Measurements from ENCODE around the gene HSD17B7.

DNA sequence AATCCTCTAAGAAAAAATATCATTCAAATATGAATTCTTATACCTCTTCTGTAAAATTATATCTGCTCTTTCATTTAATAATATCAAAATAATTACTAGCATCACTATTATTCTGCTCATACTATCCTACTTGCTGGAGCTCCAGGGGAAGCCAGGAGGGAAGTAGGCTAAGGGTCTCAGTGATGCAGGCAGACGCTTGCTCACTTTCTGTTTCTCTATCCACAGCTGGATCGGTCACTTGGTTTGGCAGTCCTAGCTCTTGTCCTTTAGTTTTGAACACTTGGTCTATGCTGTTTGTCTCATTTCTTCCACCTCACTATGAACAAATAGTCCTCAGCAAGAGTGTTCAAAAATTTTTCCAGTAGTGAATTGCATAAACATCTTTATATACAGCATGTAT, 59.2 kb downstream of the HSD17B7 start:
- TF ChIP-seq EZH2 (IDR thresholded peaks at IDR 0.05; ENCODE audit: borderline replicate concordance, low read depth, low read length, poor library complexity, severe bottlenecking) = no peak
- TF ChIP-seq, protein P1, sequence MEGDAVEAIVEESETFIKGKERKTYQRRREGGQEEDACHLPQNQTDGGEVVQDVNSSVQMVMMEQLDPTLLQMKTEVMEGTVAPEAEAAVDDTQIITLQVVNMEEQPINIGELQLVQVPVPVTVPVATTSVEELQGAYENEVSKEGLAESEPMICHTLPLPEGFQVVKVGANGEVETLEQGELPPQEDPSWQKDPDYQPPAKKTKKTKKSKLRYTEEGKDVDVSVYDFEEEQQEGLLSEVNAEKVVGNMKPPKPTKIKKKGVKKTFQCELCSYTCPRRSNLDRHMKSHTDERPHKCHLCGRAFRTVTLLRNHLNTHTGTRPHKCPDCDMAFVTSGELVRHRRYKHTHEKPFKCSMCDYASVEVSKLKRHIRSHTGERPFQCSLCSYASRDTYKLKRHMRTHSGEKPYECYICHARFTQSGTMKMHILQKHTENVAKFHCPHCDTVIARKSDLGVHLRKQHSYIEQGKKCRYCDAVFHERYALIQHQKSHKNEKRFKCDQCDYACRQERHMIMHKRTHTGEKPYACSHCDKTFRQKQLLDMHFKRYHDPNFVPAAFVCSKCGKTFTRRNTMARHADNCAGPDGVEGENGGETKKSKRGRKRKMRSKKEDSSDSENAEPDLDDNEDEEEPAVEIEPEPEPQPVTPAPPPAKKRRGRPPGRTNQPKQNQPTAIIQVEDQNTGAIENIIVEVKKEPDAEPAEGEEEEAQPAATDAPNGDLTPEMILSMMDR (conservative IDR thresholded peaks at IDR 0.05; ENCODE audit: low read depth, low read length) = no peak
